C4-2B (cell line): ENCODE results near the gene VAMP1.

Source experiments
- H3K27ac ChIP-seq: fragments of 450-650 bp; 2 replicates; pipeline ENCODE4 v1.5.1; 2017
- ZFX ChIP-seq: fragments of 450-650 bp; IDR thresholded peaks from 2 replicates; pipeline ENCODE4 v1.6.1; 2017
- TF ChIP-seq, protein P1 (sequence below): fragments of 450-650 bp; conservative IDR thresholded peaks from 2 replicates; pipeline ENCODE4 v1.5.1; 2017; ENCODE audit warnings: mild to moderate bottlenecking

Gene VAMP1

DNA sequence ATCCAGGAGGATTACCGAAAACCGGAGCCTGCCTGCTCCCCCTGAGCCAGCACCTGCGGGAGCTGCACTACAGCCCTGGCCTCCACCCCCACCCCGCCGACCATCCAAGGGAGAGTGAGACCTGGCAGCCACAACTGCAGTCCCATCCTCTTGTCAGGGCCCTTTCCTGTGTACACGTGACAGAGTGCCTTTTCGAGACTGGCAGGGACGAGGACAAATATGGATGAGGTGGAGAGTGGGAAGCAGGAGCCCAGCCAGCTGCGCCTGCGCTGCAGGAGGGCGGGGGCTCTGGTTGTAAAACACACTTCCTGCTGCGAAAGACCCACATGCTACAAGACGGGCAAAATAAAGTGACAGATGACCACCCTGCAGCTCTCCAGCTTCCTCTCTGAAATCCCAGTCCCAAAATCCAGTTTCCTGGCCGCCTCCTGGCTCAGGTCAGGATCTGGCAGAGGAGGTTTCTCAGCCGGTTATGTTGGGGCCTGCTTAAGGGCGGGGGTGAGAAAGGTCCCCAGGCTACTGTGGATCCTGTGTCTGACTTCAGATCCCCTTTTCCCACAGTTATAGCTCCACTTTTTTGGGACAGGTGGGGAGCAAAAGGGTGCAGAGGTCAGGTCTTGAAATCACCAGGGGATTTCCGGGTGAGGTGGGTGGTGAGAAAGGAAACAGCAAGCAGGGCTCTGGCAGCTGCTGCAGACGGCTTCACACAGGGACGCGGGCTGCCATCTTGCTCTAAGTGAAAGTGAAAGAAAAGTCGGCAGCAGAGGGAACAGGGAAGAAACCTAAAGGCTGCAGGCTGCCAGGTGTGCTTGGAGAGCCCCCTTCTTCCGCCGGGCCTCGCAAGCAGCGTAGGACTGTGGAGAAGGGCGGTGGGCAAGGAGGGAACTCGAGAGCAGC lies 18.9 kb downstream of the VAMP1 start, which contains the start of gene TAPBPL:
Gene TAPBPL, plus strand, starts transcription at position 695 of the 897 bp plus-strand sequence. CDS start 207 bp downstream, outside the sequence.
- TF ChIP-seq, protein P1, sequence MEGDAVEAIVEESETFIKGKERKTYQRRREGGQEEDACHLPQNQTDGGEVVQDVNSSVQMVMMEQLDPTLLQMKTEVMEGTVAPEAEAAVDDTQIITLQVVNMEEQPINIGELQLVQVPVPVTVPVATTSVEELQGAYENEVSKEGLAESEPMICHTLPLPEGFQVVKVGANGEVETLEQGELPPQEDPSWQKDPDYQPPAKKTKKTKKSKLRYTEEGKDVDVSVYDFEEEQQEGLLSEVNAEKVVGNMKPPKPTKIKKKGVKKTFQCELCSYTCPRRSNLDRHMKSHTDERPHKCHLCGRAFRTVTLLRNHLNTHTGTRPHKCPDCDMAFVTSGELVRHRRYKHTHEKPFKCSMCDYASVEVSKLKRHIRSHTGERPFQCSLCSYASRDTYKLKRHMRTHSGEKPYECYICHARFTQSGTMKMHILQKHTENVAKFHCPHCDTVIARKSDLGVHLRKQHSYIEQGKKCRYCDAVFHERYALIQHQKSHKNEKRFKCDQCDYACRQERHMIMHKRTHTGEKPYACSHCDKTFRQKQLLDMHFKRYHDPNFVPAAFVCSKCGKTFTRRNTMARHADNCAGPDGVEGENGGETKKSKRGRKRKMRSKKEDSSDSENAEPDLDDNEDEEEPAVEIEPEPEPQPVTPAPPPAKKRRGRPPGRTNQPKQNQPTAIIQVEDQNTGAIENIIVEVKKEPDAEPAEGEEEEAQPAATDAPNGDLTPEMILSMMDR: no peak
- TF ChIP-seq ZFX: no peak
- peak within 1 kb of the TSS; percentile 93 for H3K27ac ChIP-seq

DNA sequence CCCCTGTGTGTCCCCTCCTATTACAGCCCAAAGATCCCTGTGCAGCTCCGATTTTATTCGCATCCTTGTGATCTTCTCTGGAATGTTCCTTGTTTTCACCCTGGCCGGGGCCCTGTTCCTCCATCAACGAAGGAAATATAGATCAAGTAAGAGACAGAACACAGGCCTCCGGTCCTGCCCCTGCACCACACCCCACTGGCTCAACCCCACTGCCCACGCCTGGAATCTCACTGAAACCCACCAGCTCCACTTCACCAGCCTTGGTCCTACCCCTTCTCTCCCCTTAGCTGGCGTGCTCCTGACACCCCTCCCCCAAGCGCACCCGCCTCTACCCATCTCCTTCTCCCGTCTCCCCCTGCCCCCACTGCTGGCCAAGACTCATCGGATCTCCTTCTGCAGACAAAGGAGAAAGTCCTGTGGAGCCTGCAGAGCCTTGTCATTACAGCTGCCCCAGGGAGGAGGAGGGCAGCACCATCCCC lies 19.6 kb downstream of the VAMP1 start:
- no peak for TF ChIP-seq ZFX
- TF ChIP-seq, protein P1: no peak
- H3K27ac ChIP-seq: peak overlapping the region; percentile 93

DNA sequence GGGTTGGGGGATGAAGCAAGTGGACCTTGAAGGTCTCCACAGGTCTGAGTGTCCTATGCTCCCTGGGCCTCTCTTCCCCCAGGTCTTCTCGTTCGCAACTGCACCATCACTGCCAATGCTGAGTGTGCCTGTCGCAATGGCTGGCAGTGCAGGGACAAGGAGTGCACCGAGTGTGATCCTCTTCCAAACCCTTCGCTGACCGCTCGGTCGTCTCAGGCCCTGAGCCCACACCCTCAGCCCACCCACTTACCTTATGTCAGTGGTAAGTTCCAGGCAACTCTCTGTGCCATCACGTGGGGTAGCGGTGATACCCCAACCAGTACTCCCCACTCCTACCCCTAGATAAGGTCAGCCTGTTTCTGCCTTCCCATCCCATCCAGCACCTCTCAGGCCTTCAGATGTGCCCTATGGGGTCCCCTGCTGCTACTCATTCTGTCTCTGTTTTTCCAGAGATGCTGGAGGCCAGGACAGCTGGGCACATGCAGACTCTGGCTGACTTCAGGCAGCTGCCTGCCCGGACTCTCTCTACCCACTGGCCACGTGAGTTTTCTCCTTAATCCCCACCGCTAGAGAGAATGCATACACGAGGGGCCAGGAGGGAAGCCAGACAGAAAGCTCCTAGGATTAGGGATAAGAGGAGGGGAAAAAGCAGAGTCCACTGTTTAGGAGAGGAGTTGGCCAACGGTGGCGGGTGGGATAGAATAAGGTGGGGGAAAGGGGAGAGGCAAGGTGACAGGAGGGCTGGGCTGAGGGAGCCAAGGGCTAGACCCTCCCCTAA lies 20.2 kb downstream of the VAMP1 start:
- peak overlapping the region; percentile 93; the same call in 1 of the 2 replicates for H3K27ac ChIP-seq
- TF ChIP-seq ZFX: no peak
- TF ChIP-seq, protein P1: no peak

DNA sequence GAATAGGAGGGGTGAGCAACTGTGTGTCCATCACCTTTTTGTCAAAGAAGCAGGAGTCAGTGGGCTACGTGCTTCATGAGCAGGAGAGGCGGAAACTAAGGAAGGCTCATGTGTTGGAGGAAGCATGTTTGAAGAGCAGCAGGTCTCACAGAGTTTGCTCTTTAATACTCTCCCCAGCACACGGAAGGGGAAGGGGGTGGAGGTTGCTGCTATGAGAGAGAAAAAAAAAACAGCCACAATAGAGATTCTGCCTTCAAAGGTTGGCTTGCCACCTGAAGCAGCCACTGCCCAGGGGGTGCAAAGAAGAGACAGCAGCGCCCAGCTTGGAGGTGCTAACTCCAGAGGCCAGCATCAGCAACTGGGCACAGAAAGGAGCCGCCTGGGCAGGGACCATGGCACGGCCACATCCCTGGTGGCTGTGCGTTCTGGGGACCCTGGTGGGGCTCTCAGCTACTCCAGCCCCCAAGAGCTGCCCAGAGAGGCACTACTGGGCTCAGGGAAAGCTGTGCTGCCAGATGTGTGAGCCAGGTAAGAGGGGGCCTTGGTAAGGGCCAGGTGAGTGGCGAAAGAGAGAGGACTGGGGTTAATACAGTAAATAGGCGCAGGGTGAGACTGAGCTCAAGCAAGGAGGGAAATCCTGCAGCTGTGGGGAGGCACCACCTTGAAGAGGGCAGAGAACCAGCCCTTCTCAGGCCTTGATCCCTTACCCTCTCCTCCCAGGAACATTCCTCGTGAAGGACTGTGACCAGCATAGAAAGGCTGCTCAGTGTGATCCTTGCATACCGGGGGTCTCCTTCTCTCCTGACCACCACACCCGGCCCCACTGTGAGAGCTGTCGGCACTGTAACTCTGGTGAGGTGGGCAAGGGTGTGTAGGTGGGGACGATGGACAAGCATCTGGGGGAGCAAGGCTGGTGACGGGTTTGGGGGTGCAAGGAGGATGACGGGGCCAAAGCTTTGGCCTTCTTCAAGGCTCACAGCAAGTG lies 25.5 kb downstream of the VAMP1 start, which contains the start of gene CD27:
Gene CD27, plus strand, starts transcription at position 252 of the 985 bp plus-strand sequence. Its CDS starts 141 bp downstream, at position 393.
- TF ChIP-seq ZFX: no peak
- TF ChIP-seq, protein P1: no peak
- H3K27ac ChIP-seq: no peak within 1 kb of the TSS

DNA sequence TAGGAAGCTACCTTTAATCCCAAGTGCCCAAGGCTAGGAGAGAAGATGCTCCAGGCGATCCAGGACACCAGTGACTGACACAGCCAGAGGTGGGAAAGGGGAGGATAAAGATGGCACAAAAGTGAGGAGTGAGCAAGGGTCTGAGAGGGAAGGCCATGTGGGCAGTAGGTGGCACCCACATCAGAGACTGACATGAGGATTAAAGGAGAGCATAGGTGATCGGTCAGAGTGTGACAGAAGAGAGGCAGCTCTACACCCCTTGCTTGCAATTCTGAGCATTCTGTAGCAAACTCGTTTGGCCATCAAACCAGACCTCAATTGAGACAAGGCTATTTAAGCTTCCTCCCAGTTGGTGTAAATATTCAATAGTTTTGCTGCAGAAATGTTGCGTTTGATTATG lies 26.4 kb downstream of the VAMP1 start:
- H3K27ac ChIP-seq: no peak overlapping the region
- TF ChIP-seq, protein P1: no peak
- no peak for TF ChIP-seq ZFX

DNA sequence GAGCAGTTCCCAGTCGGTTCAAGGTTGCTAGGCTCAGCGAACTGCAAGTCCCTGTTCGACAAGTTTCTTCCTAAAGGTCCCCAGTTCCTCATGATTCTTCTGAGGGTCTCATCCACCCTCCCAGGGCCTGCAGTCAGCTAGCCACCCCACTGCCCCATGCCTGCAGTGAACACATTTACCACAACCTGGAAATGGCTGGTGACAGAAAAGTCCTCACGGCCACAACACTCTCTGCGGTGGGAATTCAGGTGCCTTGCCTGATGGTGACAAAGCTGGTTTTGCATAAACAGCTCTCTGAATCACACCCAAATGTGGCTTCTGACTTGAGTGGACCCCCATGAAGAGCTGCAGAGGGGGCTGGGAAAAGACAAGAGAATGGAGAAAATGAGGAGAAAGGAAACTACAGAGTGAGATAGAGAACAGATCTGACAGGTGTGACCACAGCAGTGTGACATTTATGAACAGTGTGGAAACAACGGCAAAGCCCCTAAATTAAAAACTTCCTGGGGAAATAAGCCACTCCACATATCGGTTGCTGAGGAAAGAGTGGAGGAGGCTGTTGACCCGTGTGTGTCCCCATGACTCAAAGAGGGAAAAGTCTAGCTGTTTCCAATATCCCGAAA lies 27.0 kb downstream of the VAMP1 start:
- H3K27ac ChIP-seq: no peak overlapping the region
- no peak for TF ChIP-seq ZFX
- TF ChIP-seq, protein P1: no peak
